ENCODE measurements around the gene SLC8A1. TPM values are rescaled to one million over a fixed set of nuclear protein-coding genes. Genes with fewer than 3 reads are reported as not detected.

The SLC8A1 gene
- total RNA-seq, 4 donors from 2014 or later: 2.2 to 45.0 (median 9.6) TPM

DNA sequence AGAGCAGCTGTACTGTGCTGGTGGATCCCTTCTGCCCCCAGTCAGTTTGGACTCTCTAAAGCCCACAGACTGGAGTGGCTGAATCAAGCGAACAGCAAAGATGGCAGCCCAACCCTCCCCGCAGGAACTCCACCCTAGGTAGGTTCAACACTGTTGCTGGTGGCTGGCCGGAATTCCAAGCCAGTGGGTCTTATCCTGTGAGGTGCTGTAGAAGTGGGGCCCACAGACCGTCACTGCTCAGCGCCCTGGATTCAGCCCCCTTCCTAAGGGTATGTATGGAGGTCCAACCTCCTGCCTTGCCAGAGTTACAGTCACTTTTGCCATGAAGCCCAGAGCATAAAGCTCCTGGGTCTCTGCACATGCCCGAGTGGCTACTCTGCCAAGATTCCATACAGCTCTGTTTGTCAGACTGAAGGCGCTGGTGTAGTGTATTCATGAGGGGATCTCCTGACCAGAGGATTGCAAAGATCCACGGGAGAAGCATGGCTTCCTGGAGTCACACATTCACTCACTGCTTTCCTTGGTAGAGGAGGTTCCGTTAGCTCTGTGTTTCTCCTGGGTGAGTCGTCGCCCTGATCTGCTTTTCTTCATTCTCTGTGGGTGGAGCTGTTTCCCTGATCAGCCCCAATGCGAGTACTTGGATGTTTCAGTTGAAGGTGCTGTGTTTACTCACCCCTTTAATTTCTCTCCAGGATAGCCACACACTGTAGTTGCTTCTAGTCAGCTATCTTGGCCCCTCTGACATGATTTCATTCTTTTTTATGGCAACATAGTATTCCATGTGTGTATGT lies 379.3 kb downstream of the SLC8A1 start:
- intact Hi-C loops (cut with DNase I): no loop called here

DNA sequence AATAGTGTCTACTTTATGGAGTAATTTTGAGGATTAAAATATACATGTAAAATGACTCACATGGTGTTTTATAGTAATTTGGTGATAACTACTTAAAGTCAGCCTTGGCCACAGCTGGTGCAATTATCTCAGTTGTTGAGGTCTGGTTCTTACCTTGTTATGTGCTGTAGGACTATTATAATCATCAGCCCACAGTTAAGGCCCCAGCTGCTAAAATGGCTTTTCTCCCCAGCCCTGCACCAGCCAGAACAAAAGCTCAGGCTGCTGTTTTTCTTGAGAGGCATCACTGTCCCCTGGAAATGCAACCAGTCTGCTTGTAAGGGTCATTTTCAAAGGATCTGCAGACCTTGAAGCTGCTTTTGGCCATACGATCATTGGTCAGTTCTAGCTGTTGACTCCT lies 389.5 kb downstream of the SLC8A1 start:
- Histone ChIP-seq H3K27ac (no peak overlapping the region), H3K36me3 (no peaks in the 10 kb centered on the region), H3K9me3 (peaks cover 0 to 10% (median 0%) of the 10 kb centered on the region in 3 donors), H3K4me1 (no peaks in the 10 kb centered on the region), H3K4me3 (no peak overlapping the region), H3K27me3 (no peaks in the 10 kb centered on the region)
- TF ChIP-seq, protein P1, sequence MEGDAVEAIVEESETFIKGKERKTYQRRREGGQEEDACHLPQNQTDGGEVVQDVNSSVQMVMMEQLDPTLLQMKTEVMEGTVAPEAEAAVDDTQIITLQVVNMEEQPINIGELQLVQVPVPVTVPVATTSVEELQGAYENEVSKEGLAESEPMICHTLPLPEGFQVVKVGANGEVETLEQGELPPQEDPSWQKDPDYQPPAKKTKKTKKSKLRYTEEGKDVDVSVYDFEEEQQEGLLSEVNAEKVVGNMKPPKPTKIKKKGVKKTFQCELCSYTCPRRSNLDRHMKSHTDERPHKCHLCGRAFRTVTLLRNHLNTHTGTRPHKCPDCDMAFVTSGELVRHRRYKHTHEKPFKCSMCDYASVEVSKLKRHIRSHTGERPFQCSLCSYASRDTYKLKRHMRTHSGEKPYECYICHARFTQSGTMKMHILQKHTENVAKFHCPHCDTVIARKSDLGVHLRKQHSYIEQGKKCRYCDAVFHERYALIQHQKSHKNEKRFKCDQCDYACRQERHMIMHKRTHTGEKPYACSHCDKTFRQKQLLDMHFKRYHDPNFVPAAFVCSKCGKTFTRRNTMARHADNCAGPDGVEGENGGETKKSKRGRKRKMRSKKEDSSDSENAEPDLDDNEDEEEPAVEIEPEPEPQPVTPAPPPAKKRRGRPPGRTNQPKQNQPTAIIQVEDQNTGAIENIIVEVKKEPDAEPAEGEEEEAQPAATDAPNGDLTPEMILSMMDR (IDR thresholded peaks at IDR 0.05): no peak
- TF ChIP-seq POLR2A (IDR thresholded peaks at IDR 0.05): no peak
- intact Hi-C loops (cut with DNase I): no loop called here
- DNase-seq: no peak
- 100% methylated on average over 1 of the region's 1 CpG for WGBS, 2 donors

More for the DNA sequence above, 379.3 kb downstream of the SLC8A1 start:
- H3K9me3 ChIP-seq: no peaks in the 10 kb centered on the region
- no peaks in the 10 kb centered on the region for H3K36me3 ChIP-seq
- WGBS, 2 donors: 77 to 88% methylated on average over 7 to 9 of the region's 12 CpGs
- TF ChIP-seq, protein P1 (IDR thresholded peaks at IDR 0.05): no peak
- TF ChIP-seq POLR2A (IDR thresholded peaks at IDR 0.05): no peak
- no peak for DNase-seq
- no peaks in the 10 kb centered on the region for H3K27me3 ChIP-seq
- no peak overlapping the region for H3K4me3 ChIP-seq
- no peaks in the 10 kb centered on the region for H3K4me1 ChIP-seq
- no peak overlapping the region for H3K27ac ChIP-seq

DNA sequence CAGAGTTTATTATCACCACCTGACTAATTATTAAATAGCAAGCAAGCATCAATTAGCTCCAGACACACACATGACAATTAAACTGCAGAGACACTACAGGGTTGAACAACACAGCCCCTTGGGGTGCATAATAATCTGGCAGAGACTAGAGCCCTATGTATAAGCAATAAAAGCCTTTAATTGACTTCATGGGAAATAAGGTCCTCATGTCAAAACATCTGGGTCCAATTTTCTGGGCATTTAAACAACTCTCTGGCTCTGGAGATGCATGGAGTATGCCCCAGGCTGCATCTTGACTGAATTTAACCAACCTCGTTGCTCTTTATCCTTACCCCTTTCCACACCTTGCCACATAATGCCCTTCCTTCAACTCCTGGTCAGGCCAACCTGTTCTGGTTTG lies 402.1 kb downstream of the SLC8A1 start:
- Histone ChIP-seq H3K36me3 (no peaks in the 10 kb centered on the region), H3K9me3 (no peaks in the 10 kb centered on the region), H3K27me3 (no peaks in the 10 kb centered on the region), H3K4me3 (no peak overlapping the region), H3K27ac (no peak overlapping the region), H3K4me1 (no peaks in the 10 kb centered on the region)
- no peak for TF ChIP-seq POLR2A (IDR thresholded peaks at IDR 0.05)
- TF ChIP-seq, protein P1 (IDR thresholded peaks at IDR 0.05): no peak
- intact Hi-C loops (cut with DNase I): no loop called here
- no peak for DNase-seq
- 29 to 45% methylated on average over 1 of the region's 1 CpG for WGBS, 2 donors

DNA sequence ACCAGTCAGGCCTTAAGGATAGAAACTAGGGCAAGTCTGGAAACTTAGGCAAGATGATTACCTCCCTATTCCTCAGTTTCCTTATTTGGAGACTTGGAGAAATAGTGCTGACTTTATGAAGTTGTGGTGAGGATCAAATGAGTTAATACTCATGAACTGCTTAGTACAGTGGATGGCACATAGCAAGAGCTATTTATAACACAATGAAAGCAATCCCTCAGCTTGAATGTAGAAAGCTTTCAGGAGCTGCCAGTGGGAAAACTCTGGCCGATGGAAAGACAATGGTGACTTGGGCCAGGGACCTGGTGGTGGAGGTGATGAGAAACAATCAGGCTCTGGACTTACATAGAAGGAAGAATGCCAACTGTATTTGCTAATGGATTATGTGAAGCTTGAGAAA lies 403.4 kb downstream of the SLC8A1 start:
- TF ChIP-seq, protein P1 (IDR thresholded peaks at IDR 0.05): no peak
- no peak for TF ChIP-seq POLR2A (IDR thresholded peaks at IDR 0.05)
- Histone ChIP-seq H3K36me3 (no peaks in the 10 kb centered on the region), H3K4me1 (no peaks in the 10 kb centered on the region), H3K27me3 (no peaks in the 10 kb centered on the region), H3K4me3 (no peak overlapping the region), H3K27ac (no peak overlapping the region), H3K9me3 (no peaks in the 10 kb centered on the region)
- no peak for DNase-seq
- 31 to 50% methylated on average over 1 of the region's 1 CpG for WGBS, 2 donors
- intact Hi-C loops (cut with DNase I): no loop called here

DNA sequence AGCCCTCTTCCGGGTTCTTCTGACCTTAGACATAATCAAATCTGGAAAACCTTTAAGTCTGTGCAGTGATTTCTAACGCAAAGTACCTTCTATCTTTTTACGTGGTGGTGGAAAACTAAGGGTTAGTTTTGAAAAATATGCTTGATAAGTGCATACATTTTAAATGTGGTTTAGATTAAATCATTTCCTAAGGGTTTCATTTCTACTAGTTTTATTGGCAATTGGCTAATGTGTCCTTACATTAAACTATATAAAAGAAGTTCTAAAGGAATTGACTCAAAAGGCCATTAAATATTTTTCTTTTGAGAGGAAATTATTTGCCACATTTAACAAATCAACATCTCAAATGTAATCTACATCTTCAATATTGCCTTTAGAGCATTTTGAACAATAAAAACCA lies 404.5 kb downstream of the SLC8A1 start:
- H3K27ac ChIP-seq: no peak overlapping the region

More for the DNA sequence above, 404.5 kb downstream of the SLC8A1 start:
- H3K4me3 ChIP-seq: no peak overlapping the region
- no peaks in the 10 kb centered on the region for H3K27me3 ChIP-seq
- H3K36me3 ChIP-seq: no peaks in the 10 kb centered on the region
- TF ChIP-seq, protein P1 (IDR thresholded peaks at IDR 0.05): no peak
- TF ChIP-seq POLR2A (IDR thresholded peaks at IDR 0.05): no peak
- H3K9me3 ChIP-seq: no peaks in the 10 kb centered on the region
- intact Hi-C loops (cut with DNase I): no loop called here
- H3K4me1 ChIP-seq: no peaks in the 10 kb centered on the region
- WGBS, 2 donors: 93% methylated on average over 3 of the region's 3 CpGs
- no peak for DNase-seq
